ENCODE measurements around the gene TMOD1. TPM values are rescaled to one million over a fixed set of nuclear protein-coding genes. Genes with fewer than 3 reads are reported as not detected.
A peak's percentile ranks its signal among the peaks of the same experiment; 100 is the strongest.

Gene TMOD1
- total and polyA plus RNA-seq, 9 of the 15 experiments (the other 6 are each of a cell fraction or from before 2014, with no cell fraction given), result 7.1 to 41.2 (median 14.2) TPM

GRCh38 chr9:97567894-97568202 lies 66.4 kb downstream of the TMOD1 start (continued):
- no peak for TF ChIP-seq MLX (CRISPR knock-in tag; conservative IDR thresholded peaks at IDR 0.05)
- TF ChIP-seq DPF2 (IDR thresholded peaks at IDR 0.05), result peak; percentile 69
- no peak for TF ChIP-seq ARNT (IDR thresholded peaks at IDR 0.05)
- no peak for TF ChIP-seq ZNF778 (CRISPR knock-in tag; IDR thresholded peaks at IDR 0.05)
- TF ChIP-seq ZNF133 (CRISPR knock-in tag; IDR thresholded peaks at IDR 0.05), result no peak
- TF ChIP-seq, protein P1, sequence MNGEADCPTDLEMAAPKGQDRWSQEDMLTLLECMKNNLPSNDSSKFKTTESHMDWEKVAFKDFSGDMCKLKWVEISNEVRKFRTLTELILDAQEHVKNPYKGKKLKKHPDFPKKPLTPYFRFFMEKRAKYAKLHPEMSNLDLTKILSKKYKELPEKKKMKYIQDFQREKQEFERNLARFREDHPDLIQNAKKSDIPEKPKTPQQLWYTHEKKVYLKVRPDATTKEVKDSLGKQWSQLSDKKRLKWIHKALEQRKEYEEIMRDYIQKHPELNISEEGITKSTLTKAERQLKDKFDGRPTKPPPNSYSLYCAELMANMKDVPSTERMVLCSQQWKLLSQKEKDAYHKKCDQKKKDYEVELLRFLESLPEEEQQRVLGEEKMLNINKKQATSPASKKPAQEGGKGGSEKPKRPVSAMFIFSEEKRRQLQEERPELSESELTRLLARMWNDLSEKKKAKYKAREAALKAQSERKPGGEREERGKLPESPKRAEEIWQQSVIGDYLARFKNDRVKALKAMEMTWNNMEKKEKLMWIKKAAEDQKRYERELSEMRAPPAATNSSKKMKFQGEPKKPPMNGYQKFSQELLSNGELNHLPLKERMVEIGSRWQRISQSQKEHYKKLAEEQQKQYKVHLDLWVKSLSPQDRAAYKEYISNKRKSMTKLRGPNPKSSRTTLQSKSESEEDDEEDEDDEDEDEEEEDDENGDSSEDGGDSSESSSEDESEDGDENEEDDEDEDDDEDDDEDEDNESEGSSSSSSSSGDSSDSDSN (IDR thresholded peaks at IDR 0.05; ENCODE audit: borderline replicate concordance in 1 of 2, low read depth in 2 of 2, low read length in 2 of 2), result no peak
- TF ChIP-seq BRF1 (IDR thresholded peaks at IDR 0.05; ENCODE audit: borderline replicate concordance, extremely low read depth, insufficient read length), result no peak
- TF ChIP-seq ESRRA (IDR thresholded peaks at IDR 0.05; ENCODE audit: borderline replicate concordance, low read depth), result no peak
- no peak for TF ChIP-seq ERF (CRISPR knock-in tag; IDR thresholded peaks at IDR 0.05)
- no peak for TF ChIP-seq POLR3A (IDR thresholded peaks at IDR 0.05; ENCODE audit: borderline replicate concordance, extremely low read depth, insufficient read depth, insufficient read length)
- TF ChIP-seq HDAC8 (tag; IDR thresholded peaks at IDR 0.05), result no peak
- no peak for TF ChIP-seq COPS2 (conservative IDR thresholded peaks at IDR 0.05)
- no peak for TF ChIP-seq RBM25 (IDR thresholded peaks at IDR 0.05; ENCODE audit: low read depth, low read length, severe bottlenecking)
- TF ChIP-seq, protein P2, sequence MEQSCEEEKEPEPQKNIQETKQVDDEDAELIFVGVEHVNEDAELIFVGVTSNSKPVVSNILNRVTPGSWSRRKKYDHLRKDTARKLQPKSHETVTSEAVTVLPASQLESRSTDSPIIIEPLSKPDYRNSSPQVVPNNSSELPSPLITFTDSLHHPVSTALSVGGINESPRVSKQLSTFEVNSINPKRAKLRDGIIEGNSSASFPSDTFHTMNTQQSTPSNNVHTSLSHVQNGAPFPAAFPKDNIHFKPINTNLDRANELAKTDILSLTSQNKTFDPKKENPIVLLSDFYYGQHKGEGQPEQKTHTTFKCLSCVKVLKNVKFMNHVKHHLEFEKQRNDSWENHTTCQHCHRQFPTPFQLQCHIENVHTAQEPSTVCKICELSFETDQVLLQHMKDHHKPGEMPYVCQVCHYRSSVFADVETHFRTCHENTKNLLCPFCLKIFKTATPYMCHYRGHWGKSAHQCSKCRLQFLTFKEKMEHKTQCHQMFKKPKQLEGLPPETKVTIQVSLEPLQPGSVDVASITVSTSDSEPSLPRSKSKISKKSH (CRISPR knock-in tag; IDR thresholded peaks at IDR 0.05), result no peak
- no peak for TF ChIP-seq TGIF2 (CRISPR knock-in tag; IDR thresholded peaks at IDR 0.05)
- peak; percentile 82 for TF ChIP-seq ATF3 (IDR thresholded peaks at IDR 0.05)
- TF ChIP-seq ATF3 (CRISPR knock-in tag; conservative IDR thresholded peaks at IDR 0.05), result no peak
- TF ChIP-seq ZNF77 (CRISPR knock-in tag; IDR thresholded peaks at IDR 0.05), result no peak
- TF ChIP-seq PML (IDR thresholded peaks at IDR 0.05; ENCODE audit: low read length), result no peak
- peak; percentile 76 for TF ChIP-seq JUN (IDR thresholded peaks at IDR 0.05; ENCODE audit: borderline replicate concordance, low read depth, low read length)
- TF ChIP-seq JUN (CRISPR knock-in tag; IDR thresholded peaks at IDR 0.05; ENCODE audit: borderline replicate concordance), result no peak
- TF ChIP-seq ZNF75A (CRISPR knock-in tag; IDR thresholded peaks at IDR 0.05), result no peak
- TF ChIP-seq MTF1 (CRISPR knock-in tag; IDR thresholded peaks at IDR 0.05; ENCODE audit: borderline replicate concordance), result no peak
- no peak for TF ChIP-seq ZNF766 (CRISPR knock-in tag; conservative IDR thresholded peaks at IDR 0.05)
- no peak for TF ChIP-seq KLF10 (CRISPR knock-in tag; IDR thresholded peaks at IDR 0.05)
- TF ChIP-seq CBFA2T3 (IDR thresholded peaks at IDR 0.05), result peak; percentile 59; the same call in 1 of the 2 replicates
- no peak for TF ChIP-seq RCOR1 (IDR thresholded peaks at IDR 0.05; ENCODE audit: borderline replicate concordance in 1 of 2, low read depth in 2 of 2, low read length in 2 of 2)

All from K562 (cell line).